Left colon (tissue), 2 donors: ENCODE data around the gene ZNF667. TPM values are rescaled to one million over a fixed set of nuclear protein-coding genes. Genes with fewer than 3 reads are reported as not detected.
A peak's percentile ranks its signal among the peaks of the same experiment; 100 is the strongest.

ENCODE experiments used
- ATAC-seq: fragments of 200-7000 bp; cut with Tn5 transposase; one replicate; pipeline ENCODE4 v1.9.1; 2020; ENCODE audit warnings: mild to moderate bottlenecking, moderate library complexity
- DNase-seq, 2 donors: peaks; one replicate each; pipeline ENCODE4 v3.0.0-alpha.2; 2020
- intact Hi-C, 2 donors: fragments of 100-400 bp; cut with DNase I in 1 of 2; cut with micrococcal nuclease in 1 of 2; formaldehyde crosslinking; loops; one replicate each; pipeline versions ENCODE4 v1.11.2 to v1.14.0; 2022; cut with DNase I, micrococcal nuclease
- total RNA-seq, 2 donors: library from RNA; stranded (reverse); fragmentation: NEBNext Ultra II Directional; extraction: Animal tissue kit (Norgen Biotek cat#: 25700); gene quantifications; one replicate each; pipeline ENCODE4 v1.2.1, GENCODE V29; 2021
- donor health status: DM: no; HTN: no; CAD: no.
- donor health status: DM: yes; HTN: yes; CAD: no.

ZNF667 gene
- total RNA-seq, 2 donors from 2014 or later, result 0.34 to 0.67 TPM

- intact Hi-C loops, result no loop called here
- DNase-seq (no peak), ATAC-seq (no peak)
Observed at GRCh38 chr19:56400485-56400884, 76.7 kb downstream of the ZNF667 start.

- no peak for ATAC-seq
- intact Hi-C loops, result no loop called here
- no peak for DNase-seq
Observed at GRCh38 chr19:56398809-56399208, 78.3 kb downstream of the ZNF667 start.

GRCh38 chr19:56393119-56394012 lies 83.8 kb downstream of the ZNF667 start, which contains the start of gene ZNF582:
ZNF582 (minus strand) TSS chr19:56393534; CDS start chr19:56391752, 1,782 bp downstream.
- intact Hi-C loops, result no loop called here
- ATAC-seq (peak; percentile 99), DNase-seq (peak; percentile 94 to 96)

Other genes starting within 250 kb of the ZNF667 start
- not detected for gene EDDM13, start 204.6 kb downstream of the ZNF667 start, total RNA-seq
- gene ZSCAN5A, start 162.5 kb downstream of the ZNF667 start, total RNA-seq, result 10 to 100 TPM in 1 of 2 donors, 1 to 10 TPM in 1; 9.4 to 19.6 TPM
- gene ZNF582, start 83.8 kb downstream of the ZNF667 start, total RNA-seq, result 1 to 10 TPM; 1.1 to 1.3 TPM
- gene ZNF583, start 73.0 kb downstream of the ZNF667 start, total RNA-seq, result 1 to 10 TPM; 1.5 to 2.4 TPM
- gene ZNF471, start 30.5 kb upstream of the ZNF667 start, total RNA-seq, result 1 to 10 TPM; 2.6 to 4.4 TPM
- gene ZFP28, start 61.6 kb upstream of the ZNF667 start, total RNA-seq, result 1 to 10 TPM in 1 of 2 donors, under 1 TPM in 1; 0.98 to 2.0 TPM
- gene ZNF470, start 90.1 kb upstream of the ZNF667 start, total RNA-seq, result 1 to 10 TPM; 1.3 to 2.5 TPM
- 1 to 10 TPM; 2.1 to 3.8 TPM for gene ZNF71, start 118.0 kb upstream of the ZNF667 start, total RNA-seq
- gene SMIM17, start 165.8 kb upstream of the ZNF667 start, total RNA-seq, result under 1 TPM in 1 of 2 donors, not detected in 1; 0.27 TPM
- gene ZNF835, start 194.4 kb upstream of the ZNF667 start, total RNA-seq, result 1 to 10 TPM in 1 of 2 donors, under 1 TPM in 1; 0.55 to 1.6 TPM